Measurements from ENCODE around the gene B3GAT3.
A peak's percentile ranks its signal among the peaks of the same experiment; 100 is the strongest.
"Not testable (repeated sequence)": the region's sequence is repeated elsewhere in the genome, so short reads cannot be mapped to it uniquely, and the experiment has no call there.

B3GAT3 gene

DNA sequence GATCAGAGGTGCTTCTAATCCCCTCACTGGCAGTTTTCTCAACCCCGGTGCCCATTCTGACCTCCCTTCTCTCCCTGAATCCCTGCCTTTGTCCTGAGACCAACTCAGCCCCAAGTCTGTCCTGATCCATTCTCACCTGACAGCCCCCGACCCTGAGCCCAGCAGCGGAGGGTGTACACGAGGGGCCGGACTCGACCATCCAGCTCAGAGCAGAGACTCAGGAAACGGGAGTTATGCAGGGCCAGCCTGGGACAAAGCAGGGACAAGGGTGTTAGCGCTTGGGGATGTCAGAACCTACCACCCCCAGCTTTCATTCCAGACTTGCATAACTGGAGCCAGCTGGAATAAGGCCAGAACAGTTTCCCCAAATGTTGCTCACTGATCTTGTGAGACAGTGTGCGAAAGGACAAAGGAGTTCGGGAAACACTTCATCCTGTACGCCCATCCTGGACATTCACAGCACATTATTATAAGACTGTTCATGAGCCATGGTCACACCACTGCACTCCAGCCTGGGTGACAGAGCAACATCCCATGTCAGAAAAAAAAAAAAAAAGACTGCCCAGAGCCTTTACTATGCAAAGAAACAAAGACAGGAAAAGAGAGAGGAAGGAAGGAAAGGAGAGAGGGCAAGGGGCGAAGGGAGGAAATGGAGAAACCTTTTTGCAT lies 44.6 kb downstream of the B3GAT3 start:
- DNase-seq (ENCODE audit: low spot score) = no peak

GRCh38 chr11:62575837-62576236 lies 45.9 kb downstream of the B3GAT3 start:
- DNase-seq (ENCODE audit: low spot score) = no peak

DNA sequence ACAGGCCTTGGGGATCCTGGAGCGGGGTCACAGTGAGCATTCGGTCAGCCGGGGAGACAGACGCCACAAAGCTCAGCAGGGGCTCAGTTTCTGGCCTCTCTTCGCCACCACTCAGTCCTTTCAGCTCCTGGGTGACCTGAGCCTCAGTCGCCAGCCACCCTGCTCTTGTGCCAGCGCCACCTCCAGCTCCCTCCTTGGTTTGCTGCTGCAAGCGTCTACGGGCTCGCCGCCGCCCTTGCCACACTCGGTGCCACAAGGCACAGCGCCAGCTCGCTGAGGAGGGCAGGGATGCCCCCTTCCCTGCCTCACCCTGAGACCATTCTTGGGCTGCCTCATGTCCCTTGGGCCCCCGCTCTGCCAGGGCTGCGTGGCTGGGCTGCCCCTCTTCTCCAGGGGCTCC lies 46.6 kb downstream of the B3GAT3 start:
- DNase-seq (ENCODE audit: low spot score) = no peak

GRCh38 chr11:62574363-62575071 lies 47.3 kb downstream of the B3GAT3 start:
- peak; percentile 11 for DNase-seq (ENCODE audit: low spot score)

DNA sequence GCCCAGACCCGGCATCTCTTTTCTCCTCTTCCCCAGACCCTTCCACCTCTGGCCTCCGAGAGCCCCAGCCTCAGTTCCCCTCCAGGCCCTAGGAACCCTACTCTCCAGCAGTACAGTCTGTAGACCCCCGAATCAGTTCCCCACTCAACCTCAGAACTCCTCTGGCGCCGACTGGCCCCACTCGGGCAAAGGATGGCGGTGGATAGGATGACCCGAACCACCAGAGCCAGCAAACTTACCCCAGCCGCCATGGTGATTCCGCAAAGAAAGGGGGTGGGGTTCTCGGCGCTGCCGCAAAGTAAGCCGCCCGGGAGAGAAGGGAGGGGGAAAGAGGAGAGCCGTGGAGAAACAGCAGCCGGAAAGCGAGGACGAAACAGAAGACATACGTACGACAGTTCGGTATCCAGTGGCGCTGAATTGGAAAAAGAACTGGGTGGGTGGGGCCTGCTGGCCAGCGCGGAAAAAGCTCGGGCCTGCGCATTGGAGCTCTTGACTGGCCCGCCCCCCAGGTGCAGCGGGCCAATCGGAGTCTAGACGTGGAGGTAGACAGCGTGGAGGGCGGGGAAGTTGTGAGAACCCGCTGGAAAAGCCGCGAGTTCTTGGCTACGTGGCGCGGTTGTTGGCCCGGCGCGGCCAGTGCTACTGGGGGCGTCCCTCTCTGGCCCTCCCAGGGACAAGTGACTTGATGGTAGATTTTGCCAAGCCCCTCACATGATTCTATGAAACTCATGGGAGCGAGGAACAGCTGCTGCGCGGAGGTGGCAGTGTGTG lies 48.0 kb downstream of the B3GAT3 start, which contains the start of gene EEF1G:
TSS of gene EEF1G (minus strand) at position 300 of the 771 bp plus-strand sequence. CDS start at position 251, 49 bp downstream.
- peak; percentile 100 for DNase-seq (ENCODE audit: low spot score)

DNA sequence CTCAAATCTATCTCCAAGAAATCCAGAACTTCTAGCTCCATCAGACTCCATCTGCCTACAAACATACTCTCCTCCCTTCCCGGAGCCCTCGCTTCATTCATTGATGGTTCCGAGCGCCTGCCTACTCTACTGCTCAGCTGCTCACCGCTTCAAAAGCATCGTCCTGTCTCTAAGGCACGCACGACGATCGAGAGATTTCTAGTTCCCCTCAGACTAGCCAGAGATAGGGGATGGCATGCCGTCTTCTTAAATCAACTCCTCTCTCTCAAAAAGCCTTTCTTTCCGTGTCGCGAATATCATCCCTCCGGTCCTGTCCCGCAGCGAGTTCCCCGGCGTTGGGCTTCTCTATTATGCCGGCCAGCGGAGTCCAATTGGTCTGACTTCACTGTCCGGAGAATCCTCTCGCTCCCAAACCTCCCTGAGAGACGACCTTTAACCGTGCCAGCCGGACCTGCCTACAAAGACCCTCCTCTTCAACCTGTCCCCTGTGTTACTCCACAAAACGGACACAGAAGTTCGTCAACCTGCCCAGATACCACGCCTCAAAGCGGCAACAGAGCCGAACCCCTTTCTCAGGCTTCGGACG lies 48.7 kb downstream of the B3GAT3 start:
- DNase-seq (ENCODE audit: low spot score) = peak; percentile 30

DNA sequence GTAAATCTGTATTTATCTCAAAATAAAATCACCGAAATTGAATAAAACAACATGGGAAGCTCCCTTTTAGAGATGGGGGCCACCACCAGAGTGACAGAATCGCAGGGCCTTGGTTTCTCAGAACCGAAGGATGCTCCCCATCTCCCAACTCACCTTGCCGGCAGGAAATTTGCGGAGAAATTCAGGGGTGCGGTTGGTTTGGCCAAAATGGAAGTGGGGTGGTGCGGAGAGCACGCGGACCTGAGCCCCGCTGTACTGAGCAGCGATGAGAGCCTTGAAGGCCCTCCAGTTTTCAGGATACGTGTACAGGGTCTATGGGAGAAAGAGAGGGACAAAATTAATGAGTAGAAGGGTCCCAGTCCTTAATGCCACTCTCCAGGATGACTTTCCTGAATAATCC lies 49.4 kb downstream of the B3GAT3 start:
- DNase-seq (ENCODE audit: low spot score) = no peak

DNA sequence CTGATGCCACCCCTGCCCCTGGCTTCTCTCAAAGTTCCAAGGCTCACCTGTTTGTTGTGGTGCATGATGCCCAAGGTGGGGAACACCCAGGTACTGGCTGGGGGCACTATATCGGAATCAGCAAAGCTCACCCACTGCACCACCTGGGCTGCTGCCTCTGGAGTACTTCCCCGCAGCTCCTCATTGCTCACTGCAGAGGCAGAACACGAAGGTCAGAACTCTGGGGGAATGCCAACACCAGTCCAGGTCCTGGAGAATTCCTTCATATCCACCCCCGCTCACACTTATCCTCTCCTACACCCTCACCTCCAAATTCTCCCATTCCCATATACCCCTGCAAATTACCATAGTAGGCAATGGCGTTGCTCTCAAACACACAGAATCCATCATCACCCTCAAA lies 50.3 kb downstream of the B3GAT3 start:
- DNase-seq (ENCODE audit: low spot score) = not testable (repeated sequence)

DNA sequence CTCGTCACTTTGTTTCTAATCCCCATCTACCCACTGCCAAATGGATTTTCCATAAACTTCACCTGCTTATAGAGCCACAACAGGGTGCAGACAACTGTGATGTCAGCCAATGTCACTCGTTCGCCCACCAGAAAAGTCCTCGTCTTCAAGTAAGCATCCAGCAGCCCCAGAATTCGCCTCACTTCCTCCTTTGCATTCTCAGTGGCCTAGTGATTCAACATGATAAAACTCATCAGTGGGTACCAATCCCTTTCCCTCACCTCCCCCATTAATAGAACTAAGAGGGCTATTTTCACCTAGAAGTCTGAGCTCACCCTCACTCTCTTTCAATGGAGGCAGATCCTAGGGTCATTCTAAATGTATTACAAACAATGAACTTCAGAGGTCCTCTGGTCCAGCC lies 50.9 kb downstream of the B3GAT3 start:
- DNase-seq (ENCODE audit: low spot score) = not testable (repeated sequence)

DNA sequence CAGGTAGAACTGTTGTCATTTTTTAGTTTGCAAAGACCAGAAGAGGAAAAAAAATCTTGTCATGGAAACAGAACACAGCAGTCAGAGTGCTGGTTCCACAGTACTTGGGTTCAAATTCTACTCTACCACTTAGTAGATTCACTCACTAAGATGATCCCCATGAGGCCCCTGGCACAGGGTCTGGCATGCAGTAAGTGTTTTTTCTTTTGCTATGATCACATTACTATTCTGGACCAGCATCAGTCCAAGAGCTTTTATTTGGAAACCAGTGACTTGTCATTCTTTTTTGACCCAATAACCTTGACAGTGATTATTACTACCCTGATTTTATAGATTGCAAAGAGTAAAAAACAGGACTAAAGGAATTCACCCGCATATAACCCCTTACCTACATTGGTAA lies 52.2 kb downstream of the B3GAT3 start:
- DNase-seq (ENCODE audit: low spot score) = no peak

DNA sequence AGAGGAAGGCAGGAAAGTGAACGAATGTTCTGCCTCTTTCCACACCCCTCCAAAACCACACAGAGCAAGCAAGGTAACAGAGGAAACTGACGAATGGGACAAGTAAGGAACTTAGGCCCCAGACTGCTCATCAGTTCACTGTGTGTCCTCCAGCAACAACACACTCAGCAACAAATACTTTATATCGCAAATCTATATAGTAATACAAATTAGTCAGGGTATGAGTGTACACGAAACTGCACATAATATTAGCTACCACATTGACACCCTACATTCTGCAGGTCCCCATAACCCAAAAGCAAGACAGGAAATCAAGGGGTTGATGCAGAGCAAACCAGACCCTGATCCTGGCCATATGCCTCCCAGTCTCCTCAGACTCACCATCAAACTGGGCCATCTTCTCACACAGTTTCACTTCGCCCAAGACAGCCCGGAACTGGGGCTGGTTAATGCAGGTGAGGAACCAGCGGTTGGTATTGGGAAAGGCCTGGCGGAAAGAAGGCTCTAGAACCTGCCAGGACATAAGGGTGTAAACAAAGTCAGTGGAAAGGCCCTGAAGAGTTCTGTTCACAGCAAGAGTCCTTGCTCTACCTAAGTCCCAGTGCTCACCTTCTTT lies 54.7 kb downstream of the B3GAT3 start:
- no peak for DNase-seq (ENCODE audit: low spot score)

DNA sequence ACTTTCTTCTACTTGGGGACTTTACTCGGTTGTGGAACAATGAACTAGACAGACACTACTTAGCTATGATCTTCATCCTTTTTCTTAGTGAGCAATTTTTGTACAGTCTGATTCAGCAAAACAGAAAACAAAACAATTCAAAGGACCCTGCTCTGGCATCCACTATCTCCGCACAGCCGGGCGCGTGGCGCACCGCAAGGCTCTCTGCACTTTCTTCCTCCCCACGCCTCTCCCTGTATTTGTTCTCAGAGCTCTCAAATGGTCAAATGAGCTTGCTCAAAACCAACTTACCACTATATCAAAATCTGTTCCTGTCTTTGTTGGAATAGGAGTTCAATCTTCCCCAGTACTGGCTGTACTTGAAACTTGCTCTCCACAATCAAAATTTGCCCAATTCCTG lies 55.5 kb downstream of the B3GAT3 start:
- DNase-seq (ENCODE audit: low spot score) = no peak

All from SW480 (cell line).